Muscle layer of duodenum (tissue), 2 donors: ENCODE results near the gene MADD.
A peak's percentile ranks its signal among the peaks of the same experiment; 100 is the strongest.

Experiments used
- H3K27ac ChIP-seq: one replicate; pipeline ENCODE4 v1.7.0; 2013; ENCODE audit warnings: mild to moderate bottlenecking, low read length
- H3K27me3 ChIP-seq: one replicate; pipeline ENCODE4 v1.7.0; 2013; ENCODE audit warnings: low read depth, mild to moderate bottlenecking, control low read depth, low read length
- H3K36me3 ChIP-seq, 2 donors: one replicate each; pipeline ENCODE4 v1.7.0; 2013; ENCODE audit warnings: low read length in 2 of 2, control low read depth in 1 of 2, mild to moderate bottlenecking in 1 of 2; ENCODE audit not compliant: insufficient read depth in 2 of 2, control insufficient read depth in 1 of 2
- H3K4me1 ChIP-seq, 2 donors: one replicate each; pipeline ENCODE4 v1.7.0; 2013; ENCODE audit warnings: low read length in 2 of 2, mild to moderate bottlenecking in 2 of 2, control low read depth in 1 of 2, moderate library complexity in 1 of 2; ENCODE audit not compliant: insufficient read depth in 2 of 2, control insufficient read depth in 1 of 2
- H3K4me3 ChIP-seq, 2 donors: one replicate each; pipeline ENCODE4 v1.7.0; 2013; ENCODE audit warnings: low read length in 2 of 2, low read depth in 1 of 2, mild to moderate bottlenecking in 1 of 2
- H3K9me3 ChIP-seq, 2 donors: one replicate each; pipeline ENCODE4 v1.7.0; 2013; ENCODE audit warnings: low read length in 2 of 2, control low read depth in 1 of 2, mild to moderate bottlenecking in 1 of 2; ENCODE audit not compliant: control insufficient read depth in 1 of 2
- donor health status: healthy.

MADD gene

DNA sequence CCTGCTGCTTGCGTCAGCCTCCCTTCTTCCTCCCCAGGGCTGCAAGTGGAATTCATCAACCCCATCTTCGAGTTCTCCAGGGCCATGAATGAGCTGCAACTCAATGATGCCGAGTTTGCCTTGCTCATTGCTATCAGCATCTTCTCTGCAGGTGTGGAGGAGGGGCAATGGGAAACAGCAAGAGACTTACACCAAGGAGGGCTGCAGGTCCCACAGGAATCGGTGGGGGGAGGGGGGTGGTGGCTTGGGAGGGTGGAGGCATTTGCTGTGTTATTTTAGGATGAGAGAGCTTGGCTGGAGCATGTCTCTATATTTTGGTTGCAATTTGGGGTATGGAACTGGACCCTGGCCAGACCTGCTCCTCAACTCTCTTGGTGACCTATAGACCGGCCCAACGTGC, 2.1 kb upstream of the MADD start:
- H3K36me3 ChIP-seq, result no peaks in the 10 kb centered on the region

DNA sequence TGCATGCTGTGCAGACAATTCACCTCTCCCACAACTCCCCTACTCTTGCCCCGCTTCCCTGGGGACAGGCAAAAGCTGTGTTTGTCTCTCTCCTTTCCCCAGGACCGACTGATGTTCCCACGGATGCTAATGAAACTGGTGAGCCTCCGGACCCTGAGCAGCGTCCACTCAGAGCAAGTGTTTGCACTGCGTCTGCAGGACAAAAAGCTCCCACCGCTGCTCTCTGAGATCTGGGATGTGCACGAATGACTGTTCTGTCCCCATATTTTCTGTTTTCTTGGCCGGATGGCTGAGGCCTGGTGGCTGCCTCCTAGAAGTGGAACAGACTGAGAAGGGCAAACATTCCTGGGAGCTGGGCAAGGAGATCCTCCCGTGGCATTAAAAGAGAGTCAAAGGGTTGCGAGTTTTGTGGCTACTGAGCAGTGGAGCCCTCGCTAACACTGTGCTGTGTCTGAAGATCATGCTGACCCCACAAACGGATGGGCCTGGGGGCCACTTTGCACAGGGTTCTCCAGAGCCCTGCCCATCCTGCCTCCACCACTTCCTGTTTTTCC, 1.4 kb upstream of the MADD start:
- Histone ChIP-seq H3K4me3 (peak overlapping the region; percentile 68 to 79), H3K4me1 (peaks cover 30 to 40% of the 10 kb centered on the region in 2 donors)

More for the DNA sequence above, 2.1 kb upstream of the MADD start:
- Histone ChIP-seq H3K4me3 (no peak overlapping the region), H3K27ac (no peak overlapping the region), H3K9me3 (no peaks in the 10 kb centered on the region), H3K4me1 (peaks cover 30 to 39% of the 10 kb centered on the region in 2 donors), H3K27me3 (no peaks in the 10 kb centered on the region)

DNA sequence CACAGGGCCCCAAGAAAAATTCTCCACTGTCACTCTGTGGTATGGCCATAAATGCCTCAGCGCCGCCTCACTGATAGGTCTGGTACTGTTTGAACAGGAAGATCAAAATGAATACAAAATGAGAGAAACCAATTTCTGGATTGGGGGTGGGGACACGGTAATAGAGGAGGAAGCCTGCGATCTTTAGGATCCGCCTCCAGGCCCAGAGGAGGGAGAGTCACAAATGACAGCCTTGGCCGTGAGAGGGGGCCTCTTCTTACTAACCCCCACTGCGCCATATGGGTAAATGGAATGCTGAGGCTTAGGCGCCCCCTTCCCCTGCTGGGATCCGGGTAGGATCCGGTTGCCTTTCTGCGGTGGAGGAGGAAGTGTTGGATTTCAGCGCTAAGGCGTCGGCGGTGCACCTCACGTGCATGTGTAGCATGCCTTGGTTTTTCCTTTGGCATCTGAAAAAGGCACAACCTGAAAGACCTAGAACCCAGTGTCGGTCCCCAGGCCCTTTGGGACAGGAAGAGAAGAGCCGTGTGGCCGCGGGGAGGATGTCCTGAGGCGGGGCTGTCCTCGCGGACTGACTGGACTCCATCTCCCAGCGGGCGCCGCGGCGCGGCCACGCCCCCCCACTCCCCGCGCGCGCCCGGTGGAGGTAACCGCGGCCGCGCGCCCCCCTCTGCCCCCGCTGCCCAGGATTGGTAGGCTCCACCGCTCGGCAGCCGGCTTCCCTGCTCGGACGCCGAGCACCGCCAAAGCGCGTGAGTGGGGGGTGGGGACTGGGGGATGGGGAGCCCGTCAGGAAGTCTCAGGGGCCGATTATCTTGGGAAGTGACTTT, 718 bp upstream of the MADD start:
- Histone ChIP-seq H3K27me3 (no peaks in the 10 kb centered on the region), H3K4me3 (peak overlapping the region; percentile 68 to 79), H3K9me3 (no peaks in the 10 kb centered on the region), H3K4me1 (peaks cover 30 to 40% of the 10 kb centered on the region in 2 donors), H3K36me3 (peaks cover under 1% of the 10 kb centered on the region in 2 donors), H3K27ac (peak overlapping the region; percentile 87)

More for the DNA sequence above, 1.4 kb upstream of the MADD start:
- H3K27me3 ChIP-seq, result no peaks in the 10 kb centered on the region
- peak overlapping the region; percentile 87 for H3K27ac ChIP-seq
- H3K36me3 ChIP-seq, result no peaks in the 10 kb centered on the region
- H3K9me3 ChIP-seq, result no peaks in the 10 kb centered on the region

DNA sequence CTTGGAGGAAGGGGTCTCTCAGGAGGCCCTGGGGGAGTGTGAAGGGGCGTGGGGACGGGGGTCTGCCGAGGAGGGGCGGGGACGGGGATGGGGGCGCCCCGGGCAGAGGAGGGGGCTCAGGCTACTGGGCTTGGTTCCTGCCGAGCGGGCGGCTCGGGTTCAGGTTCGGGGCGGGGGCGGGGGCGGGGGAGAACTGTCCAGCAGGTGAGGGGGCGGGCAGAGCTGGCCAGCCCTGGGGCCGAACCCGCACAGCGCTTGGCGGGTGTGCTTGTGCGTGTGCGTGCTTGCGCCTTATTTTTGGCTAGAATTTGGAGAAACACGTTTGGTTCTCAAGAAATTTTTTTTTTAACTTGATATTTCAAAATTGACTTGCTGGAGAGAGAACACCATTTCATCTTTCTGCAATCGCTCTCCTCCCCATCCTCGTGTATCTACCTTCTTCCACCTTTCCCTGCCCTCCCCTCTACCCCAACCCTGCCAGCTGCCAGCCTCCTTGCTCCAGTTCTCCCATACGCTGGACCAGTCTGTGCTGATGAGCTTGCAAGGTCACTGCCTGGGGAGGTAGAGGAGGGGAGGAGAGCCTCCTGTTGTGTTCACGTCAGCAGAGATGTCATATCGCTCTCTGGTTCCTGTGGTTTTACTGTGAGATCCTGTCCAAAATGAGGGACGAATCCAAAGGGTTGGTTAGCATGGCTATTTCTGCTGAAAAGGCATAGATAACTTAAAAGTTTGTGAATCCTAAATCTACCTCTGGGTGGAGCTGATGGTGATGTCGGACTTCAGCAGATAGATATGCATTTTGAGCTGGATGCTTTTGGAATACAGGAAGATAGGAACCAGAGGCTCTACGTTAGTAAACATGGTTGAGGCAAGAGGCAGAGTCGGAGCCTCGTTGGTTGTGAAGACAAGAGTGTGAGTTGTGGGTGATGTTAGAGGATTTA, 668 bp downstream of the MADD start:
- Histone ChIP-seq H3K27ac (peak overlapping the region; percentile 64), H3K36me3 (peaks cover 12 to 13% of the 10 kb centered on the region in 2 donors), H3K4me1 (peaks cover 30 to 37% of the 10 kb centered on the region in 2 donors), H3K27me3 (no peaks in the 10 kb centered on the region), H3K9me3 (no peaks in the 10 kb centered on the region), H3K4me3 (peak overlapping the region; percentile 68 to 80)

DNA sequence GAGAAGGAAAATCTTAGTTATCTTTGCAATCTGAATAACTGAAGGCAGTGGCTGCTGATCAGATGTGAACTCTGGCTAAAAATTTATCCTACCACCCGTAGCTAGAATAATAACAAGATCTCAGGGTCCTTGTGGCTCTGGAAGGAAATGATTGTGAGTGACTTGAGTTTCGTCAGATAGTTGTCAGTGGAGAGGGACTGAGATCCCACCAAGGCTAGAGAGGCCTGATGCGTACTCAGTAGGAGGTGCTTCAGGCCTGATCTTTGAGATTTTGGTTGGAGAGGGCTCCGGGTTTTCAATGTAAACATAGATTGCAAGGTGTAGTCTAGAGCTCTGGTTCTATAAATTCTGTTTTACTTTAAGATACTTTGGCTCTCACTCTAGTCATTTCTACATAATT, 1.4 kb downstream of the MADD start:
- H3K4me1 ChIP-seq, result peaks cover 30 to 37% of the 10 kb centered on the region in 2 donors
- no peaks in the 10 kb centered on the region for H3K9me3 ChIP-seq
- peak overlapping the region; percentile 48 for H3K27ac ChIP-seq
- H3K36me3 ChIP-seq, result peaks cover 19 to 20% of the 10 kb centered on the region in 2 donors
- H3K4me3 ChIP-seq, result peak overlapping the region; percentile 68 to 80
- H3K27me3 ChIP-seq, result no peaks in the 10 kb centered on the region

DNA sequence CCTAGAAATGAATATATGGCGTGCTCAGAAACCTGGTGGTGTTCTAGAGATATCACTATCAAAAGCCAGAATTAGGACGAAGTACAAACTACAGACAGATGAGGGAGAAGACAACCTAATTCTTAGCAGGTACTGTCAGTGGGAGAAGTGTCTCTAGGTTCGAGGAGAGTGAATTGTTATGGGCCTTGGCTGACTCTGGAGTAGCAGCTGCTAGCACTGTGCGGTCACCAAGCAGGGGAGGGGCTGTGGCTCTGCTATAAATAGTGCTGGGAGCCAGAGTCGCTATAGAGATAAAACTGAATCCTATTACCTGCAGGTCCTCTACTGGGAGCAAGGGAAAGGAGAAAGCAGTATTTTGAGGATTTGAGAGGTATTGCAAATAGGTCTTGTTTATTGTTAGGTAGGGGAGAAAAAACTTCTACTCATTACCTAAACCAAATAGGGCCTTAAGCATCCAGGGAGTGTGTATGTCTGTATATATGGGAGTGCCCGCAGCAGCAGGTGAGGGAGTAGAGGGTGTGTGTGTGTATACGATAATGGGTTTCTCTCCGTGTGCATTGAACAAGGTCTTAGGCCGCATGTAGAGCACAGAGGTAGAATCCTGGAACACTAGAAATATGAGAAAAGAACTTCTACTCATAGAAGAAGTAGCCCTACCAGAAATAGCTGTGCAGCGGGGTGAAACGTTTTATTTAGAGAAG, 2.2 kb downstream of the MADD start:
- Histone ChIP-seq H3K36me3 (peaks cover 27 to 28% of the 10 kb centered on the region in 2 donors), H3K4me1 (peaks cover 30 to 37% of the 10 kb centered on the region in 2 donors), H3K9me3 (no peaks in the 10 kb centered on the region), H3K27ac (no peak overlapping the region), H3K27me3 (no peaks in the 10 kb centered on the region), H3K4me3 (no peak overlapping the region)

DNA sequence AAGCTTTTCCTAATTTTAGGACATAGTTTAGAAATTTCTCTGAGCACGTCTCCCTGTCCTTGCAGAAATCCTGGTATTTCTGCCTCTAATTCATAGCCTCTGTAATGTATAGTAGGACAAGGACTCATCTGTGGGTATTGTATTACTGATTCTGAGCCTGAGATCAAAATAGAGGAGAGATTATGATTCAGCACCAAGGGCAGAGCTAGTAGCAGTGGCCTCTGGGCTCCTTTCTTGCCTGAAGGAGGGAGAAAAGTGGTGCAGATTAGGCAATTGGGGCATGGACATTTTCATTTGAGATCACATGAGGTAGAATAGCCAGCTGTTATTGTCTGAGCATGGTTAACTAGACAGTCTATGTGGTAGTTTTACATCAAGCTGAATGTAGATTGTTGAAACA, 2.8 kb downstream of the MADD start:
- Histone ChIP-seq H3K4me3 (no peak overlapping the region), H3K27me3 (no peaks in the 10 kb centered on the region), H3K36me3 (peaks cover 27 to 34% of the 10 kb centered on the region in 2 donors), H3K4me1 (peaks cover 30 to 37% of the 10 kb centered on the region in 2 donors), H3K9me3 (no peaks in the 10 kb centered on the region), H3K27ac (no peak overlapping the region)

DNA sequence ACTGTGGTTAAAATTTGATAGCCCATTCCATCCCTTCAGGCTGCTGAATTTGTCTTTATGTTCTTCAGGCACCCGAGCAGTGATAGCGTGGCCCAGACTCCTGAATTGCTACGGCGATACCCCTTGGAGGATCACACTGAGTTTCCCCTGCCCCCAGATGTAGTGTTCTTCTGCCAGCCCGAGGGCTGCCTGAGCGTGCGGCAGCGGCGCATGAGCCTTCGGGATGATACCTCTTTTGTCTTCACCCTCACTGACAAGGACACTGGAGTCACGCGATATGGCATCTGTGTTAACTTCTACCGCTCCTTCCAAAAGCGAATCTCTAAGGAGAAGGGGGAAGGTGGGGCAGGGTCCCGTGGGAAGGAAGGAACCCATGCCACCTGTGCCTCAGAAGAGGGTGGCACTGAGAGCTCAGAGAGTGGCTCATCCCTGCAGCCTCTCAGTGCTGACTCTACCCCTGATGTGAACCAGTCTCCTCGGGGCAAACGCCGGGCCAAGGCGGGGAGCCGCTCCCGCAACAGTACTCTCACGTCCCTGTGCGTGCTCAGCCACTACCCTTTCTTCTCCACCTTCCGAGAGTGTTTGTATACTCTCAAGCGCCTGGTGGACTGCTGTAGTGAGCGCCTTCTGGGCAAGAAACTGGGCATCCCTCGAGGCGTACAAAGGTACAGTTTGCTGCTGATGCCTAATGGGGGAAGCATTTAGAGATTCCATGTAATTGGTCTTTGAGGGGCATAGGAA, 4.7 kb downstream of the MADD start:
- Histone ChIP-seq H3K27me3 (no peaks in the 10 kb centered on the region), H3K9me3 (no peaks in the 10 kb centered on the region), H3K27ac (no peak overlapping the region), H3K4me1 (peaks cover 21 to 25% of the 10 kb centered on the region in 2 donors), H3K4me3 (no peak overlapping the region), H3K36me3 (peaks cover 39 to 51% of the 10 kb centered on the region in 2 donors)

DNA sequence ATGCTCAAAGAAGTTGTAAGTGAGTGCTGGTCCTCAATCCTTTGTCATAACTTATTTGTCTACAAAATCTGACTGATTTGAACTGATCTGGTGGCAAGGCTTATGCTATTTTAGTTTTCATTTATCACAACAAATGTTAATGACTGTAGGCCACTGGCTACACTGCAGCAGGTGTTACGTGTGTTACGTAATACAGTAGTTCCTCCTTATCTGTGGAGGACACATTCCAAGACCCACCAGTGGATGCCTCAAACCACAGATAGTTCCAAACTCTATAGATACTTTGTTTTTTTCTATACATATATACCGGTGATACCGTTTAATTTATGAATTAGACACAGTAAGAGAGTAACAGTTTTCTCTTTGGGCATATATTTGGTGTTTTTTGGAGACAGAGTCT, 7.0 kb downstream of the MADD start:
- peaks cover 7 to 10% of the 10 kb centered on the region in 2 donors for H3K4me1 ChIP-seq
- no peaks in the 10 kb centered on the region for H3K27me3 ChIP-seq
- H3K4me3 ChIP-seq, result no peak overlapping the region
- H3K9me3 ChIP-seq, result no peaks in the 10 kb centered on the region
- no peak overlapping the region for H3K27ac ChIP-seq
- H3K36me3 ChIP-seq, result peaks cover 53 to 71% of the 10 kb centered on the region in 2 donors

DNA sequence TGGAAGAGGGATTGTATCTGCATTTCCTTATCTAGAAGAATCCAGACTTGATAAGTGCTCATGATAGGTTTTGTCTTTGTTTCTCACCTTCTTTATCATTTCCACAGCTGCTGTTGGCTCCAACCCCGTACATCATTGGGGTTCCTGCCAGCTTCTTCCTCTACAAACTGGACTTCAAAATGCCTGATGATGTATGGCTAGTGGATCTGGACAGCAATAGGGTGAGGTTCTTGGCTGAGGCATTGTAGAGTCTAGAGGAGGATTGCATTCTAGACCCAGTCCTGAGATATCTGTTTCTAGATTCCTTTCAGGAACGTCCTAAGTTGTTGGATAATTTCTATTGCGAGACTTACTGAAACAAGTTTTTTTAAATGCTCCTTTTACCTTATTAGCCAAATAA, 8.1 kb downstream of the MADD start:
- no peak overlapping the region for H3K27ac ChIP-seq
- no peak overlapping the region for H3K4me3 ChIP-seq
- H3K9me3 ChIP-seq, result no peaks in the 10 kb centered on the region
- H3K27me3 ChIP-seq, result no peaks in the 10 kb centered on the region
- peaks cover 62 to 79% of the 10 kb centered on the region in 2 donors for H3K36me3 ChIP-seq
- H3K4me1 ChIP-seq, result no peaks in the 10 kb centered on the region
